Caki2 (cell line): ENCODE results near the gene RAP2C. TPM values are rescaled to one million over a fixed set of nuclear protein-coding genes. Genes with fewer than 3 reads are reported as not detected.

Experiments
- DNase-seq: peaks from one replicate; pipeline ENCODE4 v3.0.0-alpha.2; 2015; ENCODE audit warnings: low read depth
- in situ Hi-C: cut with HindIII; loops from 2 replicates; pipeline ENCODE4 v1.10.0; 2016; ENCODE audit warnings: low sequenced_read_pairs, low pct_unique_long_range_greater_than_20kb, mixed read lengths
- total RNA-seq: library from RNA; depleted of rRNA; stranded (reverse); fragments of >200 nt; shearing (Covaris generic); gene quantifications from 2 replicates; pipeline ENCODE4 v1.2.3, GENCODE V29; 2014; ENCODE audit warnings: low replicate concordance; rRNA removed

RAP2C gene
- total RNA-seq: 10.0 and 12.0 TPM in 2 replicates

GRCh38 chrX:132219343-132219768 lies at the start of gene RAP2C:
TSS of gene RAP2C (minus strand) at chrX:132219447. CDS start at chrX:132217268, 2,179 bp downstream.
- in situ Hi-C loops: no loop called here
- peak; percentile 64 for DNase-seq

GRCh38 chrX:132267392-132267791 lies 48.1 kb upstream of the RAP2C start:
- DNase-seq: no peak
- in situ Hi-C loops: no loop called here

DNA sequence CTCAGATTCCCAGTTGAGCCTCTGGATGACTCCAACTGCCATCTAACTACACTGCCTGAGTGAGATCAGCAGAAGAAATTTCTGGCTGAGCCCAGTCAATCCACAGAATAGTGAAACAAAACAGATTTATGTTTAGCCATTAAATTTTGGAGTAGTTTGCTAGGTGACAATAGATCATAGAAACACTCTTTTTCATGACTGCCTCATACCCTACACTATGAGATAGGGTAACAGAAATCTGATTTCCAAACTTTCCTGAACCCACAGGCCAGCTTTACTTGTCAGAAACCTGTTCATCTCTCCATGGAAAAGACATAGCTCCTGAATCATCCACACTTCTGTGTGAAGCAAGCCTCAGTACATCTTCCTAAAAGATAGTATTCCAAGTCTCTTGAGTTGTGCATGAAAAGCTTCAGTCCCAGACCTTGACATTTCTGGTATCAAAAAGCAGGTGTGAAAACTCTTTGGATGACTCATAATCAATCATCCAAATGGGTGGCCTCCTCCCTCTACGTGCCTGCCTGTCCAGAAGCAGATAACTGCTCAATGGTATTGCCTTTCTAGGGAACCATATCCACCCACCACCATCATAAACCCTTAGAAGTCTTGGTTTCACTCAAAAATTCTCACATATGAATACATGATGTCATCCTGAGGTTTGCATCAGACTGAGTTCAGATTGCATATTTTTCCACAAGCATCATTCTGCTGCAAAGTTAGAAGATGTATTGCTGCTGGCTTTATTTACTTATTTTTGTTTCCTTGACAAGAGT lies 47.5 kb upstream of the RAP2C start:
- DNase-seq: no peak
- in situ Hi-C loops: no loop called here

DNA sequence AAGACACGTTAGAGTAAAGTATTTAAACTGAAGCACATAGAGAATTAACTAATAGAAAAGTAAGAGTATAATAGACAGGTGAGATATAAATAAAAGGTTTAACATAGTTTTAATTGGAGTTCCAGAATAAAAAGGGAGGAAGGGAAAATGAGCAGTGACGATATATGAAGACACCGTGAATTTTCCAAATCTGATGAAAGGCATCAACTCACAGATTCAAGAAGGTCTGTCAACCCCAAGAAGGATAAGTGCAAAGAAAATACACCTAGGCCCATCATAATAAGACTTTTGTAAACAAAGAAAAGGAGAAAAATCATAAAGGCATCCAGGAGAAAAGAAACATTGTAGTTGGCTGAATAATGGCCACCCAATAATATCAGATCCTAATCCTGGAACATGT lies 43.9 kb upstream of the RAP2C start:
- in situ Hi-C loops: no loop called here
- no peak for DNase-seq

DNA sequence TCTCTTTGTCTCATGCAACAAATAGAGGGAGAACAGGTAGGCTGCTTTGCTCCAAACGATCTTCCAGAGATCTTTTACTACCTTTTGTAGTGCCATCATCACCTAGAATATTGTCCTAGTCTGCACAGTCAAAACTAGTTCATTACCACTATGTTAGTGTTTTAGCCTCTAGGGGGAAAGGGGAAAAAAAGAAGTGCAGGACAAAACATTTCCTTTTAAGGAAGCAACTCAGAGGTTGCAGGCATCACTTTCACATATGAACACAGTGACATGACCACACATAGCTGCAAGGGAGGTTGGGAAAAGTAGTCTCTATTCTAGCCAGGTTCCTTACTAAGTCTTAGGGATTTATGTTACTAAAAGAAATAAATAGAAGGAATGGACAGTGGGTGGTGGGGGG lies 39.3 kb upstream of the RAP2C start:
- DNase-seq: no peak
- in situ Hi-C loops: no loop called here

DNA sequence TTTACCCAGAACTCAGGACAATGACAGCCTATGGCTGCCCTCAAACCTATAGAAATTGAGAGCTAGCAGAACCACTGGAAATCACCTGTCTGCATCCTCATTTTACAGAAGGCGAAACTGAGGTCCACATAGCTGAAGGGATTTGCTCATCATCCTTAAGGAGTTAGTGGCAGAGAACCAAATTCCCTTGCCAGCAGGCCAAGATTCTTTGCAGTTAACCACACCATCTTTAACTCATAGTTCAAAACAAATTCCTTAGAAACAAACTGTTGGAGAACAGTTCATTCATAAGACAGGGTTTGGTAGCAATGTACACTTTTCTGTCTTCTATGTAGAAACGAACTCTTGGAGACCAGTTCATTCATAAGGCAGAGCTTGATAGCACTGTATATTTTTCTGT lies 37.9 kb upstream of the RAP2C start:
- DNase-seq: no peak
- in situ Hi-C loops: no loop called here

- no peak for DNase-seq
- in situ Hi-C loops: no loop called here
Measured at GRCh38 chrX:132236121-132236520, 16.9 kb upstream of the RAP2C start.

DNA sequence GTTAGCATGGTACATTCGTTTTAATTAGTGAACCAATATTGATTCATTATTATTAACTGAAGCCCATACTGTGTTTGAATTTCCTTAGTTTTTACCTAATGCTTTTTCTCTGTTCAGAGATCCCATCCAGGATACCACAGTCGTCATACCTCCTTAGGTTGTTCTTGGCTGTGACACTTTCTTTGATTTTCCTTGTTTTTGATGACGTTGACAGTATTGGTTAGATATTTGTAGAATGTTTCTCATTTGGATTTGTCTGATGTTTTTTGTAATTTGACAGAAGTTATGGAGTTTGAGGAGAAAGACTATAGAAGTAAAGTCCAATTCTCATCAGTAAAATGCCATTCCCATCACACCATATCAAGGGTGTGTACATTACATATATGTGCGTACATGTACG lies 16.2 kb upstream of the RAP2C start:
- no peak for DNase-seq
- in situ Hi-C loops: no loop called here

DNA sequence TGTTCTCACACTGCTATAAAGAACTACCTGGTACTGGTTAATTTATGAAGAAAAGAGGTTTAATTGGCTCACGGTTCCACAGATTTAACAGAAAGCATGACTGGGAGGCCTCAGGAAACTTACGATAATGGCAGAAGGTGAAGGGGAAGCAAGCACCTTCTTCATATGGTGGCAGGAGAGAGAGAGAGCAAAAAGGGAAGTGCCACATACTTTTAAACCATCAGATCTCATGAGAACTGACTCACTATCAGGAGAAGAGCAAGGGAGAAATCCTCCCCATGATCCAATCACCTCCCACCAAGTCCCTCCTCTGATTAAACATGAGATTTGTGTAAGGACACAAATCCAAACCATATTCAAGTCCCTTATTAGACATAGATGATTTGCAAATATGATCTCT lies 12.3 kb upstream of the RAP2C start:
- DNase-seq: no peak
- in situ Hi-C loops: no loop called here

GRCh38 chrX:132227383-132228112 lies 8.3 kb upstream of the RAP2C start:
- in situ Hi-C loops: no loop called here

GRCh38 chrX:132226169-132226568 lies 6.9 kb upstream of the RAP2C start:
- DNase-seq: no peak
- in situ Hi-C loops: no loop called here

More at GRCh38 chrX:132227383-132228112, 8.3 kb upstream of the RAP2C start:
- no peak for DNase-seq

GRCh38 chrX:132218100-132218812 lies 991 bp downstream of the RAP2C start:
- DNase-seq: peak; percentile 67
- in situ Hi-C loops: no loop called here

- peak; percentile 66 for DNase-seq
- in situ Hi-C loops: no loop called here
Measured at GRCh38 chrX:132217203-132218073, 1.8 kb downstream of the RAP2C start.

GRCh38 chrX:132216806-132217202 lies 2.4 kb downstream of the RAP2C start:
- in situ Hi-C loops: no loop called here
- DNase-seq: no peak

DNA sequence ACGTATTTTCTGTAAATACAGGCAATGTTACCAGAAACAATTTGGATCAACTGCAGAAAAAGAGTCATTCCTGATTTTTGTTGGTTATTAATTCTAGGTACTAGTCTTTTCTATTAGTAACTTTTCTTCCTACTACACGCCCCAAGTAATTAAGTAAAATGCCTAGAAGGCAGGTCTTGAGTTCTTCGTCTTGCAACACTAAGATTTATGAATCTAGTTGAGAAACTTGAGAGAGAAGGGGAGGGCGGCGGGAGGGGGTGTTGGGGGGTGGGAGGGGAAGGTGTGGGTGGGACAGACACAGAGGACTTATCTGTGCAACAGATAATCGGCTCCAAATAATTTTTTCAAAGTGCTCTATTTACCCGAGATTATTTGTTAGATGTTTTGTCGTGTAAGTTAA lies 3.0 kb downstream of the RAP2C start:
- DNase-seq: no peak
- in situ Hi-C loops: no loop called here

GRCh38 chrX:132214518-132214917 lies 4.7 kb downstream of the RAP2C start:
- in situ Hi-C loops: no loop called here

GRCh38 chrX:132209527-132209926 lies 9.7 kb downstream of the RAP2C start:
- in situ Hi-C loops: no loop called here
- no peak for DNase-seq

More at GRCh38 chrX:132214518-132214917, 4.7 kb downstream of the RAP2C start:
- DNase-seq: no peak

DNA sequence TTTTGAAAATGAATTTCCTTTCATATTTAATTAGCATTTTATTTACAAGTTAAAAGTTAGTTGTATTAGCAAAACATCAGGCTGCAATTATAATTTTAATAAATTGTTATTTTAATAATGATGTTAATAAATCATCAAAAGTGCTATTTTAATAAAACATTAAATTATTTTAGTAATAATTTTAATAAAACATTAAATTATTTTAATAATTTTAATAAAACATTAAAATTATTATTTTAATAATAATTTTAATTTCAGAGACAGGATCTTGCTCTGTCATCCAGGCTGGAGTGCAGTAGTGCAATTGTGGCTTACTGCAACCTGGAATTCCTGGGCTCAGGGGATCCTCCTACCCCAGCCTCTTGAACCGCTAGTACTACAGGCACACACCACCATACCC lies 10.8 kb downstream of the RAP2C start:
- DNase-seq: no peak
- in situ Hi-C loops: no loop called here
